HG02852 (cell line): ENCODE data around the gene AQP6.

Experiments used
- ATAC-seq: cut with Tn5 transposase; IDR thresholded peaks from one replicate; pipeline ENCODE4 v1.9.1; 2021; ENCODE audit warnings: mild to moderate bottlenecking, moderate library complexity; ENCODE audit not compliant: unreplicated experiment

The AQP6 gene

DNA sequence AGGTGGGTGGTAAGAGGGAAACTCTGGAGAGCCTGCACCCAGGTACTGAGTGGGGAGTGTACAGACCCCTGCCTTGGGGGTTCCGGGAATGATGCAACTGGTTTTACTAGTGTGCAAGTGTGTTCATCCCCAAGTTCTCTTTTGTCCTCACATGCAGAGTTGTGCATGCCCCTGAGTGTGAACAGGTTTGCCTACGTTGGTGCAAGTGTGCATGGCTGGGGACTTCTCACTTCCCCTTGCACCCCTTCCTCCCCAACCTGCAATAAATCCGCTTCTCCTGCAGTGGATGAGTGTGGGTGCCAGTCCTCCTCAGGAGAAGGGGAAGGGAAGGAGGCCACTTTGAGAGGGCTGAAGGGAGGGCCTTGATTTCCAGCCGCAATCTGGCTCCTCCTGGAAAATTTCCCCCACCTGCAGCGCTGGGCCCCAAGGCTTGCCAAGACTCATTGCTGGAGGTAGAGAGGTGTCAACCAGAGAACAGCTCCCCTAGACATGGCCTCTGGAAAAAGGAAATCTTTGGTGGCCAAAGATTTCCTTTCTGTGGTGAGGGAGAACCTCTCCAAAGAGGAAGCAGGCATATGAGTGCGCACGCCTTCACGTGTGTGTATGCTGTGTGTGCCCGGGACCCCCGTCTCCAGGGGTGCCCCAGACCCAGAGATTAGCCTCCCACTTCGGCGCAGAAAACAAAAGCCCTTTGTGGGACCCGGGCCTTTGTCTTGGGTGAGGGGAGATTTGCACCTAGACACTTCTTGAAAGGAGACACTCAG is 16.7 kb upstream of the AQP6 start:
- no peak for ATAC-seq

DNA sequence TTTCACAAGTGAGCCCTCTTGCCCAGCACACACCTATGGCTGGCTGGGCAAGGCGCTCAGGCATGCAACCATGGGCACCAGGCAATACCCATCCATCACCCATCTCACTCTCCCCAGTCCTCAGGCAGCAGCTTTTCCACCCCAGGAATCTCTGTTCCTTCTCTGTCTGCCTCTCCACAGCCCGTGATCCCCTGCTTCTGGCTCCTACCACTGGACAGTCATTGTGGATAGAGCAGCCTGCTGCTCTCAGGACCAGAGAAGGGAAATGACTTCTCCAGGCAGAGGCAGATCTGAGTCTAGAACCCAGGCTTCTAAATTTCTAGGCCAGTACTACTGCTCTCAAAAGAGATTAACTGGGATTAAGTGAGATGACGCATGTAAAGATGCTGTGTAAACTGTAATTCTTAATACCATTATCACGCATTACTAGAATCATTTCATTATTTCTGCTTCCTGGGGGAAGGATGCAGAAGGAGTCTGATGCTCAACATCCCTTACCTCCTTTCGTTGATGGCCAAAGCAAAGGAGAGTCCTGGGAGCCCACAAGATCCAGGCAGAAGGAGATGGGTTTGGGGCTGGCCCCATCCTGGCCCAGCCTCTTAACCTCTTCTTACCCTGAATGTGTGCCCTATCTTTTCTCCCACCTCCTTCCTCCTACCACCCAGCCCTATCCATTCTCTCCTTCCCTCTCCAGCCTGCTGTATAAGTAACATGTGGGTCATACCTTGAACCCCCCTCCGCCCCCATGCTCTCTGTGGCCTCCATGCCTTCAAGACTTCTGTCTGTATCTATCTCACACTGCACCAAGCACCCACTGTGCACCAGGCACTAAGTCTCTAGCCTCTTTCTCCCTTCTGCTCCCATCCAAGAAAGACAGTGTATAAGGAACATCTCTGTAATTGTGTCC is 15.8 kb upstream of the AQP6 start:
- no peak for ATAC-seq

- no peak for ATAC-seq
Observed at GRCh38 chr12:49957570-49957967, 15.2 kb upstream of the AQP6 start.

- ATAC-seq: no peak
Observed at GRCh38 chr12:49959685-49960473, 12.9 kb upstream of the AQP6 start.

DNA sequence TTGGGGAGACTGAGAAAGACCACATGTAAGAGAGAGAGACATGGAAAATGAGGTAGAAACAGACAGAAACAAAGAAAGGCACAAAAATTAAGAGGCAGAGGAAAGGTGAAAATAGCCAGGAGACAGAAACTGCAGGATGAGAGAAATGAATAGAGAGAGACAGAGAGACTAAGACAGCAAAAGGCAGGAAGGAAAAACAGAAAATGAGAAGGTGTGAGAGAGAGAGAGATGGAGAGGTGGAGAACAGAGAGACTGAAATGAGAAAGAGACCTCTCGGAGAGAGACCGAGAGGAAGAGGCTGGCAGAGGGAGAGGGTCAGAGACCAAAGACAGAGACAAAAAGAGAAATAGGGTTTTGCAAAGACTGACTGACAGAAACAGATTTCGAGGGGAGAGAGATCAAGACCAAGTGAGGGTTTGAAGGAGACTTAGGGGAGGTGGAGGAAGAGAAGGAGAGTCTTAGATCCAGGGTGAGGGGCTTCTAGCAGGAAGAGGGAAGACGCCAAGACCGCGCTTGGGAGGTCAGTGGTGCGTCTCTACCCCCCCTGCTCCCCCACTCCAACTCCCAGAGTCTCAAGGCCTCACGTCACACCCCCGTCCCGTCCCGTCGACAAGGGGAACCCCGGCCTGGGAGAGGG is 12.2 kb upstream of the AQP6 start:
- ATAC-seq: no peak

DNA sequence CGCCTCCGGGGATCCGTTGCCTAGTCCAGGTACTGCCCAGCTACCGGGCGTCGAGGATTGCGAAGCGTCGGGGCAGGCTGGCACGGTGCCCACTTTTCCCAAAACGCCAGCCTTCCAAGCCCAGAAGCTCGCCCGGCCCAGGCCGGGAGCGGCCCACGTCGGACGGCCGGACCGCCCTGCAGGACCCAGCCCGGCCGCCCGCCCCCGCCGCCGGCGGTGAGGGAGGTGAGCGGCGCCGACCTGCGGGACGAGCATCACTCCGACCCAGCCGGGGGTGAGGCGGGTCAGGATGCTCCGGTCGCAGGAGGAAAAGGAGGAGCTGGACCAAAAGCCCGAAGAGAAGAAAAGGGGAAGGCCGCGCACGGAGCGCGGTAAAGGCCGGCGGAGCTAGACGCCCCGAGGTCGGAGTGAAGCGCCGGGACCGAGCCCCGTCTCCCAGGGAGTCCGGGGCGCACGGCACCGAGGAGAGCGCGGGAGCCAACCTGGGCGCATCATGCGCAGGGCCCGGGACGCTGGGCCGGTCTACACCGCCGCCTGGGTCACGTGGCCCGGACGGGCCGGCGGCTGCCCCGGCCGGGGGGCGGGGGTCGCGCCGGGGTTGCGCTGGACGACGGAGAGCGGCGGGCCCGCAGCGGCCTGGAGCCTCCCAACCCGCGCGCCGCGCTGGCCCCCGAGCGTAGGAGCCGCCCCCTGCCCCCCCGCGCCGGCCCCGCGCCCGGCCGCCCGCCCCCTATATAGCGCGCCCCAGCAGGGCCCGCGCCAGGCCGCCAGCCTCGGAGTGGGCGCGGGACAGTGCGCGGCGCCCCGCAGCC is 11.4 kb upstream of the AQP6 start, which contains the start of gene AQP5:
Gene AQP5, plus strand, starts transcription at position 762 of the 812 bp plus-strand sequence. CDS start 146 bp downstream, outside the sequence.
- no peak for ATAC-seq

DNA sequence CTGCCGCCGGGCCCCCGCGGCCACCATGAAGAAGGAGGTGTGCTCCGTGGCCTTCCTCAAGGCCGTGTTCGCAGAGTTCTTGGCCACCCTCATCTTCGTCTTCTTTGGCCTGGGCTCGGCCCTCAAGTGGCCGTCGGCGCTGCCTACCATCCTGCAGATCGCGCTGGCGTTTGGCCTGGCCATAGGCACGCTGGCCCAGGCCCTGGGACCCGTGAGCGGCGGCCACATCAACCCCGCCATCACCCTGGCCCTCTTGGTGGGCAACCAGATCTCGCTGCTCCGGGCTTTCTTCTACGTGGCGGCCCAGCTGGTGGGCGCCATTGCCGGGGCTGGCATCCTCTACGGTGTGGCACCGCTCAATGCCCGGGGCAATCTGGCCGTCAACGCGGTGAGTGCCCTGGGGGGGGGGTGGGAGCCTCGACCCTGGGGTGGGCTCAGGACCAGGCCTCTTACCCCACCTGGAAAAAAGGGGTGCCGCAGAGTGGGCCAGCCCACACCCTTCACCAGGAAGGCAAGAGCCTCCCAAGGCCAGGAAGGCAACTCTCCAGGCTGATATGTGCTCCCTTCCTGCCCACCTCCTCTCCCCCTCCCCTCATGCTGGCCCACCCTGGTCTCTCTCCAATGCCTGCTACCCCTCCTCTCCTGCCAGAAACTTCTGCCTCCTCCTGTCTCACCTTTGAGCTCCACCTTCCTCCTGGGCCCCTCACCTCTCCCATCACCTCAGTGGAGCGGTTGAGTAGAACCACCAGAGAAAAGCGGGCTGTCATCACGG is 10.6 kb upstream of the AQP6 start:
- no peak for ATAC-seq

DNA sequence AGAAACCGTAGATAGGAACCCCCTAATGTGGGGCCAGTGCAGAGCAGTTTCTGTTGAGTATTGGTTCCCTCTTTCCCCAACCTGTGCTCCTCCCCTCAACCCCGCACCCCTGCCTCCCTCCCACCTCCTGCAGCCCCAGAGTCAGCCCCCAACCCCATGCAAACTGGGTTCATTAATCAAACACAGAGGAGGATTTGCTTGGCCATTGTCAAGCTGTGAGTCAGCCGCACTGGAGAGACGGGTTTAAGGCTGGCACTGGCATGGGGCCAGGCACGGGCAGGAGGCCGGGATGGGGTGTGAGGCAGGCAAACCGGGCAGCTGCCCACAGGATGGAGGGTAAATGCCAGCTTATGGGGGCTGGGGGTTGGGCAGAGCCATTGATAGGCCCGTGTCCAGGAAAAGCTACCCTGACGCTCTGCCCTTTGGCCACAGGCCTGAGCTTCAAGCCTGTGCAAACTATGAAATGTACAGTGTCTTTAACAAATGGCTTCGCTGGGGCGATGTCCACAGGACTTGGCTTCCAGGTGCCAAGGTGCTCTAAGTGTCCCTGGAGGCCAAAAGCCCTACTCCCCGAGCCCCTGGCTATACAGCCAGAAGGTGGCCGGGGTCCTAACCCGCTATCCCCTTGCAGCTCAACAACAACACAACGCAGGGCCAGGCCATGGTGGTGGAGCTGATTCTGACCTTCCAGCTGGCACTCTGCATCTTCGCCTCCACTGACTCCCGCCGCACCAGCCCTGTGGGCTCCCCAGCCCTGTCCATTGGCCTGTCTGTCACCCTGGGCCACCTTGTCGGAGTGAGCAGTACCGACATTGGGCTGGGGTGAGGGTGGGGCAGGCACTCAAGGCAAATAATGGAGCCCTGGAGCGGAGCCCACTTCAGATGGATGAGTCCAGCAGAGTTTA is 9.6 kb upstream of the AQP6 start:
- no peak for ATAC-seq

DNA sequence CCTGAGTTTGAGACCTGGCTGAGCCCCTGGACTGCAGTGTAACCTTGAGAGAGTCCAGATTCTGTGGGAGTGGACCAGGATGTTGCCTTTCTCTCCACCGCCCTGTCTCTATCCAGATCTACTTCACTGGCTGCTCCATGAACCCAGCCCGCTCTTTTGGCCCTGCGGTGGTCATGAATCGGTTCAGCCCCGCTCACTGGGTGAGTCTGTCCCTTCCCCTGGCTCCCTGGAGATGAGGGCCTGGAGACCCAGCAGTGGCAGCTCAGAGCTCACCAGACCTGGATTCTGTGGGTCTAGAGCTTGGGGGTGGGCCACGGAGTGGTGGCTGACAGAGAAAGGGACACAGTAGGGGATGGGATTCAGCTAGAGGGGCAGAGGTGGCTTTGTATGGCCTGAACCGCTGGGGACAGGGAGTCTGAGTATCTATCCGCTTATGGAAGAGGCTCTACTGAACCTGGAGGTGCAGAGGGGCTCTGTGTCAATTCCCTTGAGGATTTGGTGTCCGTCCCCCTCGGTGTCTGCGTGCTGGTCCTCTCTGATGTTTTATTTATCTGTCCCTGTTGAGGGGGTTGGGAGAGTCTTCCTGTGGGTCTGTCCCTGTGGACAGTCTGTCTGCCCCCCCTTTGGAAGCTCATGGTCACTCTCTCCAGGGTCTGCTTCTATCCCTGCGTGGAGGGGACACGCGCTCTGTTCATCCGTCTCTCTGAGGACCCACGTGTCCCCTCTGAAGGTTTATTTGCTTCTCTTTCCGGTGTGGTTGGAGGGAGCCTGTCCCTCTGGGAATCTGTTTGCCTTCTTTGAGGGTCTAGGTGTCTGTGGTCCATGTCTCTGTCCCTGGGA is 8.6 kb upstream of the AQP6 start:
- no peak for ATAC-seq

DNA sequence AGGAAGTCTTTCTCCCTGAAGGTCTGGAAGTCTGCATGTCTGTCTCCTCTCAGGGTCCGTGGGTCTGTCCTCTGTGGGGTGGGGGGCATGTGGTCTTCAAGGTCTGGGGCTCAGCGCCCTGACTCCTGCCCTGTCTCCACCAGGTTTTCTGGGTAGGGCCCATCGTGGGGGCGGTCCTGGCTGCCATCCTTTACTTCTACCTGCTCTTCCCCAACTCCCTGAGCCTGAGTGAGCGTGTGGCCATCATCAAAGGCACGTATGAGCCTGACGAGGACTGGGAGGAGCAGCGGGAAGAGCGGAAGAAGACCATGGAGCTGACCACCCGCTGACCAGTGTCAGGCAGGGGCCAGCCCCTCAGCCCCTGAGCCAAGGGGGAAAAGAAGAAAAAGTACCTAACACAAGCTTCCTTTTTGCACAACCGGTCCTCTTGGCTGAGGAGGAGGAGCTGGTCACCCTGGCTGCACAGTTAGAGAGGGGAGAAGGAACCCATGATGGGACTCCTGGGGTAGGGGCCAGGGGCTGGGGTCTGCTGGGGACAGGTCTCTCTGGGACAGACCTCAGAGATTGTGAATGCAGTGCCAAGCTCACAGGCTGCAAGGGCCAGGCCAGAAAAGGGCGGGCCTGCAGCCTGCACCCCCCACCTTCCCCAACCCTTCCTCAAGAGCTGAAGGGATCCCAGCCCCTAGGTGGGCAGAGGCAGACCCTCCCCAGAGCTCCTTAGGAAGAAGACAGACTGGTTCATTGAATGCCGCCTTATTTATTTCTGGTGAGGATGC is 7.7 kb upstream of the AQP6 start:
- no peak for ATAC-seq

GRCh38 chr12:49965836-49966235 is 6.9 kb upstream of the AQP6 start:
- ATAC-seq: no peak

- ATAC-seq: no peak
Observed at GRCh38 chr12:49966511-49967041, 6.2 kb upstream of the AQP6 start.

GRCh38 chr12:49967042-49967776 is 5.5 kb upstream of the AQP6 start:
- peak; percentile 72 for ATAC-seq

DNA sequence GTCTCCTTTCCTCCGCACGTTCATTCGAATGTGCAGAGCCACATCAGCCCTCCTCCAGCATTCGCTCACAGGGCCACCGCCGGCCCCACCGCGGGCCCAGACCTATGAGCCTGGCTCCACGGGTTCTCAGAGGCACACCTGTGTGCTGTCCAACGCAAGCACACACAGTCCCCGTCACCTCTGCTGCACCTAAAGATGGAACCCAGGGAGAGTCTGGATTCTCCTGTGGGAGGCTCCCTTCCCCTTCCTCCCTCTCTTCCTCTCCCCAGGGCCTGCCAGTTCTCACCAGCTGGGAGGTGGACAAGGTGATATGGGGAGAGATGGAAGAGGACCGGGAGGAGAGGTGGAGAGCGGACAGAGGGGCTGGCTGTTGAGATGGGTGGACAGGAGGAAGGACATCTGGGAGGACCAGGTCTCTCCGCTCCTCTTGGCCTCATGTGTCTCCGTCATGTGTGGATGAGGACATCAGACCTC is 4.9 kb upstream of the AQP6 start:
- ATAC-seq: no peak

- ATAC-seq: no peak
Observed at GRCh38 chr12:49968471-49968870, 4.3 kb upstream of the AQP6 start.
